GM19328 (cell line): Measurements from ENCODE around the gene EFCAB12.

Experiments used
- ATAC-seq: cut with Tn5 transposase; IDR thresholded peaks from one replicate; pipeline ENCODE4 v1.9.1; 2021; ENCODE audit warnings: mild to moderate bottlenecking, moderate library complexity; ENCODE audit not compliant: unreplicated experiment

Gene EFCAB12

DNA sequence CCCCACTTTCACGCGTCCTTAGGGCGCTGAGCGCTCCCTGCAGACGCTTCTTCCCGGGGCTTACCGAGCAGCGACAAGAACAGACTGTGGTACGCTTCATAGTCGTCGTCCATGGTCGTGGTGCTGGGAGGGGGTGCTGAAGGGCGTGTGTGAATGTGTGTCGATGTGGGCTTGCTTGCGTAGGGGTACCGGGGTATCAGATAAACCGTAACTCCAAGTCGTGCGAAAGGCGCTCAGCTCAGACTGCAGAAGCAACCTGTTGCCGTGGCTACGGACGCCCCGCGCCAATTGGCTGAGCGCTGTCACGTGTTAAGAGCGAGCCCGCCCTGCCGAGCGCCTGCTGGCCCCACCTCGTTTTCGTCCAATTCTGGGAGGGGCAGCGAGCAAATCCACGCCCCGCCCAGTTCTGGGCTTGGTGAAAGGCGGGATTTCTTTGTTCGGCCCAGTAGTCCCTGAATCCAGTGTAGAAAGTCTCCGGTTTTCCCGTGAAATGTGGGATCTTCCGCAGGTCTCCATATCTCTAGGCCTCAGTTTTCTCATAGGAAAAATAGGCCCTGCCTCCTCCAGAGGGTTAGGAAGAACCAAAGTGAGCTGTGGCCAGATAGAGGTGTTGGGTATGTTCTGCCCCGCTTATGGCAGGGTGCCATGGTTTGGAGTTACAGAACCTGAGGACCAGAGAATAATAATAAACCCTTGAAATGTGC is at the start of gene EFCAB12:
Gene EFCAB12, minus strand, starts transcription at position 261 of the 704 bp plus-strand sequence. Its CDS starts 148 bp downstream, at position 113.
- peak; percentile 78 for ATAC-seq

DNA sequence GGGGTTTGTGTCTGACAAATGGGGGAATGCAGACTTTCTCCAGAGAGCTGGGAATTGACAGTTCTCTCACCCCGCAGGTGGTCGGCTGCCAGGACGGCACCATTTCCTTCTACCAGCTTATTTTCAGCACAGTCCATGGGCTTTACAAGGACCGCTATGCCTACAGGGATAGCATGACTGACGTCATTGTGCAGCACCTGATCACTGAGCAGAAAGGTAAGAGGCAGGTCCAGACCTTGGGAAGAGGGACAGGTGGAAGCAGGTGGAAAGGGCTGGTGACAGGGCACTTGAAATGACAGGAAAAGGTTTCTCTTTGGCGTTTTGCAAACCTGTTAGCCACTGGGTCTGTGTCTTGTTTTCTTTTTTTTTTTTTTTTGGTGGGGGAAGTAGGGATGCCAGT is 48.1 kb upstream of the EFCAB12 start:
- no peak for ATAC-seq

DNA sequence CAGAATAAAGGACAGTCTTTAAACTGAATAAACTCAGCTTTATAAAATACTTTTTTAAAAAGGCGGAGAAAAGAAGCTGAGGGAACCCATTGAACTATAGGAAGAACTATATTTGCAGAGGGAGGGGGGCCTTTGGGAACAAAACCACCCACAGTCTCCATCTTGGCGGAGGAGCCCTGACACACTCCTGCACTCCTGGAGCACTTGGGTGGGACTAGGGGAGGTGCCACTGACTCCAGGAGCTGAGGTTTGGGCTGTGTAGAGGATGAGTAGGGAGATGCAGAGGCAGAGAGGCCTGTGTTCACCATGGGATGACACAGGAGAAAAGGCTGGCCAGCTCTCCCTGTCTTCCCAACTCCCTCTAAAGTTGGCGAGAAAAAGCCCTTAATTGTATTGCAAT is 47.4 kb upstream of the EFCAB12 start:
- no peak for ATAC-seq

DNA sequence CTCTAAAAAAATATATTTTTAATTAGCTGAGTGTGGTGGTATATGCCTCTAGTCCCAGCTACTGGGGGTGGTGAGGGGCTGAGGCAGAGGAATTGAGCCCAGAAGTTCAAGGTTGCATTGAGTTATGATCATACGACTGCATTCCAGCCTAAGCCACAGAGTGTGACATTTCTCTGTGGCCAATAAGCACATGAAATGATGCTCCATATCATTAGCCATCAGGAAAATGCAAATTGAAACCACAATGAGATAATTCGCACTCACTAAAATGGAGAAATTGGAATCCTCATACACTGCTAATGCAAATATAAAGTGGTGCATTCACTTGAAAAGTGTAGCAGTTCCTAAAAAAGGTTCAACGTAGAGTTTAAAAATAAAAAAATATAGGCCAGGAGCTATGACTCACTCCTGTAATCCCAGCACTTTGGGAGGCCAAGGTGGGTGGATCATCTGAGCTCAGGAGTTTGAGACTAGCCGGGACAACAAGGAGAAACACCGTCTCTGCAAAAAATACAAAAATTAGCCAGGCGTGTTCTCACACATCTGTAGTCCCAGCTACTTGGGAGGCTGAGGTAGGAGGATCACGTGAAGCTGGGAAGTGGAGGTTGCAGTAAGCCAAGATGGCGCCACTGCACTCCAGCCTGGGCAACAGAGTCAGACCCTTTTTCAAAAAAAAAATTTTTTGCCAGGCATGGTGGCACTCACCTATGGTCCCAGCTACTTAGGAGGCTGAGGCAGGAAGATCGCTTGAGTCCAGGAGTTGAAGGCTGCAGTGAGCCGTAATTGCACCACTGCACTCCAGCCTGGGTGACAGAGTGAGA is 46.8 kb upstream of the EFCAB12 start:
- no peak for ATAC-seq

DNA sequence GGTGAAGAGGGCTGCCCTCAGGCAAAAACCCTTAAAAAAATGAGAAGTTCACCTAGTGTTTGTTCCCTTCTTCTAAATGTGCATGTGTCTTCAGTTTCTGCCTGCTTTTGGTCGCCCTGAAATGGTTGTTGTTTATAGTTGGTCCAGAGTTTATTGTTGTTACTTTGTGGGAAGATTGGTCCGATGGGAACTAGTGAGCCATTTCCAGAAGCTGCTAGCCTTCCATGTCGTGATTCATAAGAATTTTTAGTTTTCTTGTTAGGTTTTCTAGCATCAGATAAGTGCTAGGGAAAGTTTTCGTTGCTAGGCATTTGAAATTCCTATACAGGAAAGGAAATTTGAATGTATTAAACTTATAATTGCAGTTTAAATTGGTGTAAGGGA is 45.3 kb upstream of the EFCAB12 start:
- ATAC-seq, result no peak

DNA sequence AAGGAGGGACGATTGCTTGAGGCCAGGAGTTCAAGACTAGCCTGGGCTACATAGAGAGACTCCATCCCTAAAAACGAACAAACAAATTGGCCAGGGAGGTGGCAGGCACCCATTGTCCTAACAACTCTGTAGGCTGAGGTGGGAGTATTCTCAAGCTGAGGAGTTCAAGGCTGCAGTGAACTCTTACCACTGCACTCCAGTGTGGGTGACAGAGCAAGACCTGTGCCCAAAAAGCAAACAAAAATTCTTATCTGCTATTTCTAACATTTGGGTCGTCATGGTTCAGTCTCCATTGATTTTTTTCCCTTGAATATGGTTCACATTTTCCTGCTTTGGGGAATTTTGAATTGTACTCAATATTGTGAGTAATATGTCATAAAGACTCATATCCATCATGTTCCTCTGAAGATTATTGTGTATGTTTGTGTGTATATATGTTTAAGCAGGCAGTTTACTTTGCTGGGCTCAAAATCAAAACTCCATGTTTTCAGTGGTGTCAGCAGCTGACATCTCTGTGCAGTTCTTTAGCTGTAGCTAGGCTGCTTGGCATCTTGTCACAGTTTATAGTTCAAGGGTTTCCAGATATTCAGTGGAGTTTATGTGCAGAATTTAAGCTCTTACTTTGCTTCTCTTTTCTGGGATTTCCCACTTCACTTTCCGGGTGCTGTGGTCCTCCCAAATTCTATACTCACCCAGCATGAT is 44.8 kb upstream of the EFCAB12 start:
- no peak for ATAC-seq

DNA sequence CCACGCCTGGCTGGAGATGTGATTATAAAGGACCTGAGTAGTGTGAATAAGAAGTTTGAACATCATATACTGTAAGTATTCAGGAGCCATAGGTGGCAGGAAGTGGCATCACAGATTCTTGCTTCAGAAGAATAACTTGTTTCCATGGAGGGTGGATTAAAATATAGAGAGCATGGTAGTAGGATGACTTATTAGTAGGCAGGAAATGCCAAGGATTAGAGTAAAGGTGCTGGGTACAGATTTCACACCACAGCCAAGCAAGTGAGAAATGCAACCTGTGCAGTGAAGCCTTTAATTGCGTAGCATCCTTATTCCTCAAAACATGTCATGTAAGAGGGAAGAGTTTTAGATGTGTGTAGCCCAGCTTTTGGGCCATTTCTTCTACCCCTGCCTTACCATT is 42.4 kb upstream of the EFCAB12 start:
- ATAC-seq, result no peak

DNA sequence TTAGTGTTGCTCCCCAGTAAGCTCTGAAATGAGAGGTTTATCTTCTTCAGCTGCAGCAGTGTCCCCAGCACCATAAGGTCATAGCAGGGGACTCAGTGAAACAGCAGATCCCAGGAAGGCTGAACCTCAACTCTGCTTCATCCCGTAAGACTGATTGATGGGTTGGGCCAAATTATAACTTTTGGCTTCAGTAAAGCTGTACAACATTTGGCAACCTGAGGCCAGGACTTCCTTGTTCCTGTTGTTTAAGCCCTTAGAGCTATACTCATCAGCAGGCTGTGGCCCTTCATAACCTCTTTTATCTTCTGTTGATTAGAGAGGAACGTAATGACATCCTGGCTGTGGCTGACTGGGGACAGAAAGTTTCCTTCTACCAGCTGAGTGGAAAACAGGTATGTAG is 40.6 kb upstream of the EFCAB12 start:
- ATAC-seq, result no peak

DNA sequence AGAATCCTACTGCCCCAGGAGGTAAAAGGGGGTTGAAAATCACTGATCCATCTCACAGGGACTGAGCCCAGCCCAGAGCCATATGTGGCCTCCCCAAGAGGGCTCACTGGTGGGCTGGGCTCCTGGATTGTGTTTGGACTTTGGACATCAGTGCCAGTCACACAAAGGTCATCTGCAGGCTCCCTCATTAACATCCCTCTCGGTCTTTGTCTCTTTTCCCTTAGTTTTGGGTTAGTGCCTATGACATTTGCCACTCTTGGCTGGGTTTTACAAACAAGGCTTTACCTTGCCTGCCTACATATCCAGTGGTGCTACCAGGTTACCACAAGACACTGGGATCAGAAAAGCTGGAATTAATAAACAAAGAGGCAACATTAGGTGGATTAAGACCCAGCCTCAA is 39.5 kb upstream of the EFCAB12 start:
- no peak for ATAC-seq

DNA sequence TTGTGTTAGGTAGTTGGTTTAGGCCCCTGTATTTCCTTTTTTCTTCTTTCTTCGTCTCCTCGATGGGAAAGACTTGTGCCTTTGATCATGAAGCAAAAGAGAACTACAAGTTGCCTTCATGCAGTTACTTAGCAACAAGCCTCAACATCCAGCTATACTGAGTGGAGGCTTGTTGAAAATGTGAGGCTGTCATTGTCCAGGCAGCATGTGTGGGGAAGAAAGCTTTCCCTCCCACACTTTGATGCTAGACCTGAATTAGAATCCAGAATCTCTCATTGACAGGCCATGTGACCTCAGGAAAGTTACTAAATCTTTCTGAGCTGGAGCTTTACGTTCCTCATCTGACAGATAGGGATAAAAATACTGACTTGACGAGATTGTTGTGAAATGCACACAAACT is 35.3 kb upstream of the EFCAB12 start:
- ATAC-seq, result no peak

DNA sequence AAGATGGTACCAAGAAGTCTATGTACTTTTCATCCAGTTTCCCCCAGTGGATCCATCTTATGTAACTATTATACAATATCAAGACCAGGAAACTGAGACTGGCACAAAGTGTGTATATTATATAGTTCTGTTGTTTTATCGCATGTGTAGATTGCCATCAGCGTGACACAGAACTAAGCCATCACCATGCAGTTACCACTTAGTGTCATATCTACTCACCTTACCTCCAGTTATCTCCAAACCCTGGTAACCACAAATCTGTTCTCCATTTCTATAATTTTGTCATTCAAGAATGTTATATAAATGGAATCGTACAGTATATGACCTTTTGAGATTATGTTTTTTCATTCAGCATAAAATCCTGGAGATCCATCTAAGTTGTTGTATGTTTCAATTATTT is 34.7 kb upstream of the EFCAB12 start:
- no peak for ATAC-seq

DNA sequence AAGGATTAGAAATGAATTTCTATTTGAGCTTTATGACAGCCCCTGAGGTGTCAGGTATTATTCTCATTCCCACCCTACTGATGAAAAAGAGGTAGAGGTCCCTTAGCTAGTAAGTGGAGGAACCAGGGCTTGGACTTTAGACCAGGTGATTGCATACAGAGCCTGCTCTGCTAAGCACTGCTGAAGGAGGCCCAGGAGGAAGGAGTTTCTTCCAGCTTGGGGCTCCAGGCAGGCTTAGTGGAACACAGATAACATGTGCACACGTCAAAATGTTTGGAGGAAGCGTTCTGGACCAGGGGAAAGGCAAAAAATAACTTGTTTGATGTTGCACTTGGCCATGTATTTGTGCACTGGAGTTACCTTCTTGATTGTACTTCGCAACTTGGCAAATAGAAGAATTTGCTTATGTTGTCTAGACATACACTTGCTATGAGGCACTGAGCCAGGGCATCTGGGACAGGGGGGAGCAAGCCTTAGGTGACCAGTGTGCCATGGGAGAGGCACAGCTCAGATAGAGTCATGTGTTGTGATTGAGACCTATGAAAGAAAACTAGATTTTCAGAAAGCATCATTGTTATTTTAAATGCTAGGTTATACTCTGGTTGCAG is 34.0 kb upstream of the EFCAB12 start:
- ATAC-seq, result no peak

DNA sequence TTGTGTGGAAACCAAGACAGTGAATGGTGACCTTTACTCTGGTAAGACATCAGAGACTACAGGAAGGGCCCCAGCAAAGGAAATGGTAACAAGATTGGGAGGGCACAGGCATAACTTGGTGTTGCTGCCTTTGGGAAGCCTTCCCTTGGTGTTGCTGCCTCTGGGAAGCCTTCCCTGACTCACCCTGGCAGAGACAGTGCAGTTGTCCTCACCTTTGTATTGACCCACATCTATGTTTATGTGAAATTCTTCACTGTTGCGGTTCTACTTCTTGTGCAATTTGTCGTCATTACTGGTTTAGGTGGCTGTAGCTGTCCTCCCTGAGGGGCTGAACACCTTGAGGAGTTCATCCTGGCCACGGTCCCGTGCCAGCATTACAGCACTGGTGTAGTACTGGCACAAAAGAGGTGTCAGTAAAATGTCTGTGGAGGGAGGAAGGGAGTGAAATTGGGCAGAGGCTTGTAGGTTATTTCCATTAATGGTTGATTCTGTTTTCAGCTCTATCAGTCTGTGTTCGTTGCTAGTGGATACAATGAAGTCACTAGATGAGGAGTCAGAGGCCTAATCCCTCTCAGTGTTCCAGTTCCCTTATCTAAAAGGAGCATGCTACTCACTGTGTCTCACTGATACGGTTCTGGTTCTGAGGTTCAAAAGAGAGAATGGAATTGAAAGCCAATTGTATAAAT is 33.2 kb upstream of the EFCAB12 start:
- no peak for ATAC-seq

DNA sequence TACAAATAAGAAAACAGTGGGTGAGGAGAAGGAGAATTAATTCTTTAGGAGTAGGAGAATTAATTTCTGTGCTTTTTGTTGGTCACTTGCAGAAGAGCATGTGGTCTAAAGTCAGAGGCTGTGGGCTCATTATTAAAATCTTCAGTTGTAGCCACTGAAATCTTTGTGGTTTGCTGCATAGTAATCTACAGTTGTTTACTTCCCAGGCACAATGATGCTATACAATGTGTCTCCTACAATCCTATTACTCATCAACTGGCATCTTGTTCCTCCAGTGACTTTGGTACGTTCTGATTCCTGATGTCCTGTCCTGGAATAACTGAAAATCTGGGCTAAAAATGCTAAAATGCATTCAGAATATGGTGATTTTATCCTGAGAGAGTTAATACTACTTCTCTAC is 32.6 kb upstream of the EFCAB12 start:
- no peak for ATAC-seq

DNA sequence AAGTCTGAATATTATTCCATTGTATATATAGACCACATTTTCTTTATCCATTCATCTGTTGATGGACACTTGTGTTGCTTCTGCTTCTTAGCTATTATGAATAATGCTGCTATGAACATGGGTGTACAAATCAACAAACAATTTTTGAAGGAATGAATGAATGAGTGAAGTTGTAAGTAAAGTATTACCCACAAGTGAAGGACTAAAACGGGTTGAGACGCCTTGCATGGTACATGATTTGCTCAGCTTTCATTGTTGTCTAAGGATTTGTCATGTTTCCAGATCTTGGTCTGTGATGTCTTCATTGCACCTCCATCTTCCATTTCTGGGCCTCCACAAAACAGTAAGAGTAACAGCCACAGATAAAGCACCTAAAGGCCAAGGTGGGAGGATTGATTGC is 32.1 kb upstream of the EFCAB12 start:
- no peak for ATAC-seq

DNA sequence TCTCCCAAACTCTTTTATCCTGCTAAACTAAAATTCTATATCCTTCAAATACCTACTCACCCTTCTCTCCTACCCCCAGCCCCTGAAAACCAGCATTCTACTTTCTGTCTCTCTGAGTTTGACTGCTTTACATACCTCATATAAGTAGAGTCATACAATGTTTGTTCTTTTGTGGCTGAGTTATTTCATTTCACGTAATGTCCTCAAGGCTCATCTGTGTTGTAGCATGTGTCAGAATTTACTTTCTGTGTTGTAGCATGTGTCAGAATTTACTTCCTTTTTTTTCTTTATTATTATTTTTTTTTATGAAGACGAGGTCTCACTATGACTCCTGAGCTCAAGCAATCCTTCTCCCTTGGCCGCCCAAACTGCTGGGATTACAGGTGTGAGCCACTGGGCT is 31.7 kb upstream of the EFCAB12 start:
- no peak for ATAC-seq

DNA sequence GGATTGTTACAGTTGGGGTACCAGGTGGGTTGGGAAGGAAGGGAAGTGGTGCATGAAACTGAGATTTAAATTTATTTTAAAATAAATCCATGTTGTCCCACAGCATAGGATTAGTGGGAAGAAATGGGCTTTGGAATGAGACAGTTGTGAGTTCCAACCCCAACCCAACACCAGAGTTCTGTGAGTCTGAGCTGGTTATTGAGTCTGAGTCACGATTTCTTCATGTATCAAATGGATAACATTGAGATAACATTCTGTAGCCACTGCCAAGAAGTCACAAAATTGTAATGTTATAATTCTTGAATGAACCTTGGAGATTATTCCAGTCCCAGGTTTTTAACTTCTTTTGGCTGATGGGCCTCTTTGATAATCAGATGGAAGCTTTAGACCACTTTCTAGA is 25.3 kb upstream of the EFCAB12 start:
- ATAC-seq, result no peak

DNA sequence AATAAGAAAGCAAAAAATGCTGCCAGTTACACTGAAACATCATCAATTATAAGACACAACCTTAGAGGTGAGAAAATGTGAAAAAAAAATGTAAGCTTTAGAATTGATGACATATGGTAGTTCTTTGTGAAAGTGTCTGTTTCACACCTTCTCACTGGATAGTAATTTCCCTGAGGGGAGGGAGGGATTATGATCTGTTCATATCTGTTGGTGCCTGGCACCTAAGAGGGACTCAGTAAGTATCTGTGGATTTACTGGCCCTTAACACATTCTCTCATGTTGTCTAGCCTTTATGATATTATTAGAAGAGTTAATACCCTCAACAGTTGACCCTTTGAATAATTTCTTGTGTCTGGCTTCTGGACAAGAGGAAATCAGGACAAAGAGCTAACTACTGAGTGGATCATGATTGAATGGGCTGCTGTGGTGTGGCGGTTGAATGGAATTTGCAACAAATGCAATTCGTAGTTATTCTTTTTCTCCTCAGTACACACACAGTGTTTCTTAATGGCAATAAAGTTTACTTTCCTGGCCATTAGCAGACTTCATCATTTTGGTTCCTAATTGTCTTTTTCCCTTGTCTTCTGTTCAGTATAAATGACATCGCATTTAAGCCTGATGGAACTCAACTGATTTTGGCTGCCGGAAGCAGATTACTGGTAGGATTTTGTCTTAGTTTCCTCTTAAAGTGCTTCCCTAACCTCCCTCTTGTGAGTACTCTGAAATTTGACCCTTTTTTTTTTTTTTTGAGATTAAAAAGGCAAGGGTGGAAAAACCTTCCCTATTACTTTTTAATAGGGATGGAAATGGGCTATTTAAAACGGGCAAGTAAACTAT is 21.1 kb upstream of the EFCAB12 start:
- ATAC-seq, result no peak

DNA sequence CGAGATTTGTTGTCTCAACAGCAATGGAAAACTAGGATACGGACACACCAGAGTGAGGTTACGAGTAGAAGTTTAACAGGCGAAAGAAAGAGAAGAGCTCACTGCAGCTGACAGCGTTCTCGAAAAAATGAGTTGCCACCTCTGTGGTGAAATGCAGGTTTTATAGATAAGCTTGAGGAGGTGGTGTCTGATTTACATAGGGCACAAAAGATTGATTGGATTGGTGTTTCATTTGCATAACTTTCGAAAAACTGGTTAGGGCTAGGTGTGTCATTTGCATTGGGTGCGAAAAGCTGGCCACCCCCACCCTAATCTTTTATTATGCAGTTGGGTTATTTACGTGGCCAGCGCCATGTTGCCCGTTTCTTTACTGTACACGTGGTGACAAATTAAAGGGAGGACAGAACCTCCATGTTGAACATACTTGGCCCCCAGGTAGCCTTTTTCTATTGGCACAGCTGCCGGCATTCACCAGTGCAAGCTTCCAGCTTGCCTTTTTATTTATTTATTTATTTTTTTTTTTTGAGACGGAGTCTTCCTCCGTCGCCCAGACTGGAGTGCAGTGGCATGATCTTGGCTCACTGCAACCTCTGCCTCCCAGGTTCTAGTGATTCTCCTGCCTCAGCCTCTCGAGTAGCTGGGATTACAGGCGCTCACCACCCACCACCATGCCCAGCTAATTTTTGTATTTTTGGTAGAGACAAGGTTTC is 19.9 kb upstream of the EFCAB12 start:
- ATAC-seq, result no peak
